Fibroblast of lung (primary cell): ENCODE measurements around the gene BATF. TPM values are rescaled to one million over a fixed set of nuclear protein-coding genes. Genes with fewer than 3 reads are reported as not detected.

Experiments used
- DNase-seq, 2 donors: peaks; one replicate each; pipeline versions ENCODE4 v3.0.0 to v3.0.0-alpha.2; 2010; ENCODE audit warnings: low read depth in 2 of 2
- H2AFZ ChIP-seq: 2 replicates; pipeline ENCODE4 v1.5.1; 2012; ENCODE audit warnings: low read length, control low read depth, inconsistent platforms
- H3K27ac ChIP-seq: 2 replicates; pipeline ENCODE4 v1.5.1; 2011; ENCODE audit warnings: low read length, control low read depth; ENCODE audit not compliant: insufficient read depth
- H3K27me3 ChIP-seq: 2 replicates; pipeline ENCODE4 v1.5.1; 2011; ENCODE audit warnings: mild to moderate bottlenecking, low read length; ENCODE audit not compliant: control insufficient read depth, insufficient read depth
- H3K36me3 ChIP-seq: 2 replicates; pipeline ENCODE4 v1.5.1; 2011; ENCODE audit warnings: low read length; ENCODE audit not compliant: control insufficient read depth, insufficient read depth
- H3K4me1 ChIP-seq: 2 replicates; pipeline ENCODE4 v1.5.1; 2011; ENCODE audit warnings: low read length; ENCODE audit not compliant: control insufficient read depth, insufficient read depth; ENCODE audit errors: extremely low read depth
- H3K4me2 ChIP-seq: 2 replicates; pipeline ENCODE4 v1.5.1; 2011; ENCODE audit warnings: low read length, control low read depth; ENCODE audit not compliant: insufficient read depth; ENCODE audit errors: extremely low read depth
- H3K4me3 ChIP-seq, 4 experiments: fragments of 200-600 bp in 1 of 4; sonication (generic) in 1 of 4; replicated peaks in 1 of 4; 2 replicates each; pipeline ENCODE4 v1.5.1; 2011 to 2016; ENCODE audit warnings: low read length in 4 of 4, low read depth in 3 of 4, mild to moderate bottlenecking in 3 of 4, control low read depth in 2 of 4, inconsistent platforms in 1 of 4, mixed read lengths in 1 of 4; ENCODE audit not compliant: insufficient read depth in 1 of 4; ENCODE audit errors: control extremely low read depth in 1 of 4
- H3K79me2 ChIP-seq: 2 replicates; pipeline ENCODE4 v1.5.1; 2012; ENCODE audit warnings: mild to moderate bottlenecking, low read length, inconsistent platforms; ENCODE audit not compliant: control insufficient read depth, insufficient read depth
- H3K9ac ChIP-seq: 2 replicates; pipeline ENCODE4 v1.5.1; 2011; ENCODE audit warnings: mild to moderate bottlenecking, low read length, control low read depth; ENCODE audit not compliant: insufficient read depth
- H3K9me3 ChIP-seq: 2 replicates; pipeline ENCODE4 v1.5.1; 2012; ENCODE audit warnings: low read depth, low read length; ENCODE audit not compliant: control insufficient read depth, insufficient read depth
- H4K20me1 ChIP-seq: 2 replicates; pipeline ENCODE4 v1.5.1; 2011; ENCODE audit warnings: low read length; ENCODE audit not compliant: control insufficient read depth, insufficient read depth; ENCODE audit errors: extremely low read depth
- EZH2 ChIP-seq: IDR thresholded peaks from 2 replicates; pipeline ENCODE4 v1.5.1; 2012; ENCODE audit warnings: low read length, control low read depth, mild to moderate bottlenecking; ENCODE audit errors: missing control alignments
- polyA plus RNA-seq, 2 donors: library from polyadenylated mRNA; depleted of rRNA in 1 of 2; stranded (reverse) in 1 of 2; unstranded in 1 of 2; fragments of >200 nt; gene quantifications; 2 replicates each; pipeline ENCODE4 v1.2.1, GENCODE V29; 2011 to 2012; ENCODE audit warnings: missing spikeins in 1 of 2
- total RNA-seq: library from RNA; depleted of rRNA; stranded (reverse); fragments of >200 nt; gene quantifications from 2 replicates; pipeline ENCODE4 v1.2.1, GENCODE V29; 2014
- TF ChIP-seq, protein P1 (sequence below), 2 donors: IDR thresholded peaks in 1 of 2; conservative IDR thresholded peaks in 1 of 2; 1 replicate in 1 of 2; 2 replicates in 1 of 2; pipeline ENCODE4 v1.5.1; 2011 to 2012; ENCODE audit warnings: low read length in 2 of 2, control low read depth in 1 of 2, inconsistent platforms in 1 of 2, low read depth in 1 of 2, mild to moderate bottlenecking in 1 of 2

Gene BATF
- total and polyA plus RNA-seq, 2 donors (not counting 1 experiment from before 2014, with no cell fraction given), result 0.50 TPM; not detected in 1

DNA sequence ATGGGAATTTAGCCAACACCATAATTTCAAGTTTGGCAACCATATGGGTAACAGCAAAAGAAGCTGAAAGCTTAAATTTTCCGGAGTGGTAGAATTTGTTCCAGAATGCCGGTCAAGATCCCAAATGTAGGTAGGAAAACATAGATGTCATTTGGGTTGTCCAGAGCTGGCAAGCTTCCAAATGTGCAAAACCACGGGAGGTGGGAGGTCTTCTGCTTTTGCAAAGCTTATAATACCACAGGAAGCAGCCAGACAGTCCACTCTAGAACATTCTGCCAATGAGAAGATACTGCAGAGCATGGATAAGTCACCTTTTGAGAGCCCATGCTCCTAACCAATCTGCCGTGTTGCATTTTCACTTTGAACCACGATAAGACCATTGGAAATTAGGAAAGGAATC, 26.4 kb upstream of the BATF start:
- H3K9me3 ChIP-seq, result no peaks in the 10 kb centered on the region
- H3K27me3 ChIP-seq, result no peaks in the 10 kb centered on the region
- H3K27ac ChIP-seq, result no peak overlapping the region
- no peak overlapping the region for H3K9ac ChIP-seq
- DNase-seq, result no peak
- no peak overlapping the region for H3K4me3 ChIP-seq
- no peak overlapping the region for H2AFZ ChIP-seq
- no peak overlapping the region for H3K4me2 ChIP-seq
- TF ChIP-seq, protein P1, sequence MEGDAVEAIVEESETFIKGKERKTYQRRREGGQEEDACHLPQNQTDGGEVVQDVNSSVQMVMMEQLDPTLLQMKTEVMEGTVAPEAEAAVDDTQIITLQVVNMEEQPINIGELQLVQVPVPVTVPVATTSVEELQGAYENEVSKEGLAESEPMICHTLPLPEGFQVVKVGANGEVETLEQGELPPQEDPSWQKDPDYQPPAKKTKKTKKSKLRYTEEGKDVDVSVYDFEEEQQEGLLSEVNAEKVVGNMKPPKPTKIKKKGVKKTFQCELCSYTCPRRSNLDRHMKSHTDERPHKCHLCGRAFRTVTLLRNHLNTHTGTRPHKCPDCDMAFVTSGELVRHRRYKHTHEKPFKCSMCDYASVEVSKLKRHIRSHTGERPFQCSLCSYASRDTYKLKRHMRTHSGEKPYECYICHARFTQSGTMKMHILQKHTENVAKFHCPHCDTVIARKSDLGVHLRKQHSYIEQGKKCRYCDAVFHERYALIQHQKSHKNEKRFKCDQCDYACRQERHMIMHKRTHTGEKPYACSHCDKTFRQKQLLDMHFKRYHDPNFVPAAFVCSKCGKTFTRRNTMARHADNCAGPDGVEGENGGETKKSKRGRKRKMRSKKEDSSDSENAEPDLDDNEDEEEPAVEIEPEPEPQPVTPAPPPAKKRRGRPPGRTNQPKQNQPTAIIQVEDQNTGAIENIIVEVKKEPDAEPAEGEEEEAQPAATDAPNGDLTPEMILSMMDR (conservative IDR thresholded peaks at IDR 0.05 in 1 of 2, IDR thresholded peaks at IDR 0.05 in 1 of 2; ENCODE audit: low read depth in 1 of 2, low read length in 2 of 2), result no peak
- no peak for TF ChIP-seq EZH2
- H3K79me2 ChIP-seq, result no peaks in the 10 kb centered on the region
- no peaks in the 10 kb centered on the region for H4K20me1 ChIP-seq
- H3K4me1 ChIP-seq, result no peaks in the 10 kb centered on the region
- H3K36me3 ChIP-seq, result no peaks in the 10 kb centered on the region

DNA sequence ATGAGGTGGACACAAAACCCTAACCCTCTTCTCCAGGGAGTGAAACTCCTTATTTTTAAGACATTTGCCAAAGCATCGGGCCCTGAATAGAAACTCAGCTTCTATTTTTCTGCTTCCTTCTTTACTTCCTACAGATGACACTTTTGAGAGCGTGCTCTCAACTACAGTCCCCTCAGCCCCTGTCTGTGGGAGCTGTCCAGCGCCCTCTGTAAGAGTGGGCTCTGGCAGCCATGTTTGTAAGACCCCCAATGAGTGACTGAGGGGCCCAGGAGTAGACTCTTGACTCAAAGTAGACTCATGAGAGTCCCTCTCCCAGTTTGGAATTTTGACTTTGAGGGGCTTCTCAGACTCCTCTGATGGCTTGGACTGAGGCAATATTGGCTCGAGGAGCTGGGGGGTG, 25.5 kb upstream of the BATF start:
- H3K27ac ChIP-seq, result no peak overlapping the region
- H3K4me1 ChIP-seq, result no peaks in the 10 kb centered on the region
- H3K27me3 ChIP-seq, result no peaks in the 10 kb centered on the region
- no peaks in the 10 kb centered on the region for H3K79me2 ChIP-seq
- no peak overlapping the region for H3K9ac ChIP-seq
- no peaks in the 10 kb centered on the region for H4K20me1 ChIP-seq
- TF ChIP-seq, protein P1 (conservative IDR thresholded peaks at IDR 0.05 in 1 of 2, IDR thresholded peaks at IDR 0.05 in 1 of 2; ENCODE audit: low read depth in 1 of 2, low read length in 2 of 2), result no peak
- no peak for TF ChIP-seq EZH2
- H3K36me3 ChIP-seq, result no peaks in the 10 kb centered on the region
- no peak for DNase-seq
- no peak overlapping the region for H3K4me3 ChIP-seq
- H3K4me2 ChIP-seq, result no peak overlapping the region
- no peaks in the 10 kb centered on the region for H3K9me3 ChIP-seq
- H2AFZ ChIP-seq, result no peak overlapping the region

DNA sequence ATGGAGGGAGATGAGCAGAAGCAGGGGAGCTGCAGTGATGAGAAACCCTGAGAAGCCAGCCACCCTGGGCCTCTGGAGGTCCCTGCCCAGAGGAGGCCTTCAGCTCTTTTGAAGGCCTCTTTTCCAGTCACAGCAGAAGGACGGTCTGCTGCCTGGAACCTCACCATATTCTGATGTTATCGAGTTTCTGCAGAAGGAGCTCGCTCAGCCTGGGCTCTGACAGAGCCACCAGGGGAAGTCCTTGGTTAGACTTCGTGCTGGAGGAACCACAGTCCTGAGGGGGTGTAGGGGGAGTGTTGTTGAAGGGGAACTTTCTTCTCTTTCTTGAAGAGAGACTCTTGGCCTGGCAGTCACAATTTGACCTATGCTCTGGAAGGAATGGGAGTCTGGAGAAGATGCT, 25.1 kb upstream of the BATF start:
- no peaks in the 10 kb centered on the region for H3K9me3 ChIP-seq
- H2AFZ ChIP-seq, result no peak overlapping the region
- no peaks in the 10 kb centered on the region for H3K79me2 ChIP-seq
- H3K27me3 ChIP-seq, result no peaks in the 10 kb centered on the region
- H3K27ac ChIP-seq, result no peak overlapping the region
- H3K4me1 ChIP-seq, result no peaks in the 10 kb centered on the region
- H3K9ac ChIP-seq, result no peak overlapping the region
- H3K4me2 ChIP-seq, result no peak overlapping the region
- no peak for TF ChIP-seq EZH2
- TF ChIP-seq, protein P1 (conservative IDR thresholded peaks at IDR 0.05 in 1 of 2, IDR thresholded peaks at IDR 0.05 in 1 of 2; ENCODE audit: low read depth in 1 of 2, low read length in 2 of 2), result no peak
- DNase-seq, result no peak
- H3K4me3 ChIP-seq, result no peak overlapping the region
- no peaks in the 10 kb centered on the region for H4K20me1 ChIP-seq
- H3K36me3 ChIP-seq, result no peaks in the 10 kb centered on the region
